OCI-LY1 (cell line): ENCODE data around the gene FCGR2B.

Experiments used
- H2AFZ ChIP-seq: fragments of 200-600 bp; sonication (generic), shearing (Covaris generic); 2 replicates; pipeline ENCODE4 v1.6.0; 2014; ENCODE audit warnings: antibody characterized with exemption, mild to moderate bottlenecking, low read length
- H3F3A ChIP-seq: fragments of 200-600 bp; sonication (generic), shearing (Covaris generic); 2 replicates; pipeline ENCODE4 v1.6.0; 2014; ENCODE audit warnings: mild to moderate bottlenecking, antibody characterized with exemption, low read length, moderate library complexity; ENCODE audit not compliant: insufficient read depth
- H3K27ac ChIP-seq: fragments of 200-600 bp; sonication (generic); 2 replicates; pipeline ENCODE4 v1.5.1; 2014; ENCODE audit warnings: low read length, mixed run types, mild to moderate bottlenecking, low read depth; ENCODE audit not compliant: poor library complexity, severe bottlenecking
- H3K27me3 ChIP-seq: fragments of 200-600 bp; sonication (generic); 2 replicates; pipeline ENCODE4 v1.6.0; 2014; ENCODE audit warnings: antibody characterized with exemption, mild to moderate bottlenecking, low read length, moderate library complexity; ENCODE audit not compliant: insufficient read depth
- H3K36me3 ChIP-seq: fragments of 200-600 bp; sonication (generic); 2 replicates; pipeline ENCODE4 v1.6.1; 2014; ENCODE audit warnings: mild to moderate bottlenecking, antibody characterized with exemption, low read length, moderate library complexity, mixed read lengths; ENCODE audit not compliant: insufficient read depth
- H3K4me1 ChIP-seq: fragments of 200-600 bp; sonication (generic); 2 replicates; pipeline ENCODE4 v1.5.1; 2014; ENCODE audit warnings: mild to moderate bottlenecking, low read length, moderate library complexity; ENCODE audit not compliant: insufficient read depth, severe bottlenecking
- H3K4me2 ChIP-seq: fragments of 200-600 bp; sonication (generic), shearing (Covaris generic); 2 replicates; pipeline ENCODE4 v1.6.1; 2014; ENCODE audit warnings: low read length
- H3K4me3 ChIP-seq: fragments of 200-600 bp; sonication (generic); 2 replicates; pipeline ENCODE4 v1.5.1; 2014; ENCODE audit warnings: low read length, low read depth, mild to moderate bottlenecking, mixed read lengths; ENCODE audit not compliant: poor library complexity, severe bottlenecking
- H3K79me2 ChIP-seq: fragments of 200-600 bp; shearing (Covaris generic); 2 replicates; pipeline ENCODE4 v1.6.1; 2016; ENCODE audit warnings: mixed run types, low read length, mixed read lengths; ENCODE audit not compliant: insufficient read depth
- H3K9ac ChIP-seq: fragments of 200-600 bp; sonication (generic), shearing (Covaris generic); 2 replicates; pipeline ENCODE4 v1.6.1; 2014; ENCODE audit warnings: mild to moderate bottlenecking, low read length, mixed read lengths
- H3K9me2 ChIP-seq: fragments of 200-600 bp; sonication (generic), shearing (Covaris generic); 2 replicates; pipeline ENCODE4 v1.6.1; 2014; ENCODE audit warnings: low read depth, mild to moderate bottlenecking, low read length, mixed read lengths
- H3K9me3 ChIP-seq: fragments of 200-600 bp; shearing (Covaris generic); 2 replicates; pipeline ENCODE4 v1.6.1; 2014; ENCODE audit warnings: low read length, mixed read lengths
- H4K20me1 ChIP-seq: fragments of 200-600 bp; sonication (generic), shearing (Covaris generic); 2 replicates; pipeline ENCODE4 v1.6.0; 2016; ENCODE audit warnings: mild to moderate bottlenecking, low read length; ENCODE audit not compliant: insufficient read depth
- CTCF ChIP-seq: fragments of 200-600 bp; sonication (generic), shearing (Covaris generic); IDR thresholded peaks from 2 replicates; pipeline ENCODE4 v1.5.1; 2017; ENCODE audit warnings: mild to moderate bottlenecking, antibody characterized with exemption, low read length, moderate library complexity, mixed read lengths
- EZH2 ChIP-seq: fragments of 200-600 bp; sonication (generic), shearing (Covaris generic); IDR thresholded peaks from 2 replicates; pipeline ENCODE4 v1.8.0; 2017; ENCODE audit warnings: borderline replicate concordance, mixed run types, mild to moderate bottlenecking, antibody characterized with exemption, low read length, moderate library complexity, mixed read lengths

FCGR2B gene

DNA sequence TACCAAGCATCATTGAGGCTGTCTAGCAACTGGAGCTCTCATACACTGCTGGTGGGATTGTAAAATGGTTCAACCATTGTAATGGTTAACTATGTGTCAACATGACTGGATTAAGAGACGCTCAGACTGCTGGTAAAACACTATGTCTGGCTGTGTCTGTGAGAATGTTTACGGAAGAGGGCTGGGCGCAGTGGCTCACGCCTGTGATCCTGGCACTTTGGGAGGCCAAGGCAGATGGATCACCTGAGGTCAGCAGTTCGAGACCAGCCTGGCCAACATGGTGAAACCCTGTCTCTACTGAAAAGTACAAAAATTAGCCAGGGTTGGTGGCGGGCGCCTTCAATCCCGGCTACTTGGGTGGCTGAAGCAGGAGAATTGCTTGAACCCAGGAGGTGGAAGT, 39.3 kb downstream of the FCGR2B start:
- Histone ChIP-seq H3K9ac (no peak overlapping the region), H3K79me2 (peaks cover 6% of the 10 kb centered on the region), H3K4me2 (no peak overlapping the region), H3K9me2 (no peaks in the 10 kb centered on the region), H3K4me3 (no peak overlapping the region), H3K4me1 (peaks cover 29% of the 10 kb centered on the region), H3K27me3 (no peaks in the 10 kb centered on the region), H3K36me3 (no peaks in the 10 kb centered on the region), H3K27ac (no peak overlapping the region), H2AFZ (no peak overlapping the region), H4K20me1 (no peaks in the 10 kb centered on the region), H3F3A (peaks cover 3% of the 10 kb centered on the region; the same call in 1 of the 2 replicates), H3K9me3 (no peaks in the 10 kb centered on the region)
- TF ChIP-seq CTCF (no peak), EZH2 (no peak)

DNA sequence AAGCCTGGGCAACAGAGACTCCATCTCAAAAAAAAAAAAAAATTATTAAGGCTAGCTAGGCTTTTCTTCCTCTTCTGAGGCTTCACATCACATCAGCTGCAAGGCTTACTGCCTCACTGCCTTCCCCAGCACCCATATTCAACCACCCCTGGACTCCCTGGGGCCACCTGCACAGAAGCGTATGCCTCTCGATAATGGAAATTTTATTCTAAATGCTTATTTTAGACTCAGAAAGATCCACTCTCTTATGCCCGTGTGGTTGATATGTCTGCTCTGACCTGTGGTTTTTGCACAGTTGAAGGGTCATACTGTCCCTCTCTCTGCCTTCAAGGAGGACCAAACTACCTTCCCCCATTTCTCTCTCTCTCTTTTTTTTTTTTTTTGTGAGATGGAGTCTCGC, 42.6 kb downstream of the FCGR2B start:
- H3K4me2 ChIP-seq, result peak overlapping the region; percentile 93; the same call in 1 of the 2 replicates
- H3K27me3 ChIP-seq, result no peaks in the 10 kb centered on the region
- no peaks in the 10 kb centered on the region for H3K9me2 ChIP-seq
- peak overlapping the region; percentile 91; the same call in 1 of the 2 replicates for H3K9ac ChIP-seq
- peak overlapping the region; percentile 99 for H3K27ac ChIP-seq
- H3K79me2 ChIP-seq, result peaks cover 39% of the 10 kb centered on the region
- H2AFZ ChIP-seq, result no peak overlapping the region
- peaks cover 3% of the 10 kb centered on the region; the same call in 1 of the 2 replicates for H3F3A ChIP-seq
- peak overlapping the region; percentile 83 for H3K4me3 ChIP-seq
- peaks cover 29% of the 10 kb centered on the region for H3K36me3 ChIP-seq
- H4K20me1 ChIP-seq, result no peaks in the 10 kb centered on the region
- H3K4me1 ChIP-seq, result peaks cover 45% of the 10 kb centered on the region
- no peaks in the 10 kb centered on the region for H3K9me3 ChIP-seq
- TF ChIP-seq CTCF, result no peak

DNA sequence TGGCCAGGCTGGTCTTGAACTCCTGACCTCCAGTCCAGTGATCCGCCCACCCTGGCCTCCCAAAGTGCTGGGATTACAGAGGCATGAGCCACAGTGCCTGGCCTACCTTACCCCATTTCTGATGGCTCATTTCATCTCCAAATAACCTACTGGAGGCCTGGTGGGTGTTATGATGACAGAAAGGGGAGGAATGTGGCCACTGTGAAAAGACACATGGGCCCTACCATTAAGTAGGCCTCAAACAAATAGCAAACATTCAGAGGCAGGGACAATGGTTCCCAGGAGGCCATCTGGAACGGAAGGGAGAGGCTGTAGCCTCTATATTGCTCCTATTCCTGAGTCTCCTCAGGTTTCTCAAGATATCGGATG, 43.2 kb downstream of the FCGR2B start:
- Histone ChIP-seq H3K27ac (peak overlapping the region; percentile 99), H3K9me3 (no peaks in the 10 kb centered on the region), H3K27me3 (no peaks in the 10 kb centered on the region), H4K20me1 (no peaks in the 10 kb centered on the region), H3K36me3 (peaks cover 34% of the 10 kb centered on the region), H3K9me2 (no peaks in the 10 kb centered on the region), H2AFZ (no peak overlapping the region), H3K4me3 (peak overlapping the region; percentile 83), H3K4me1 (peaks cover 50% of the 10 kb centered on the region), H3F3A (peaks cover 3% of the 10 kb centered on the region; the same call in 1 of the 2 replicates), H3K4me2 (peak overlapping the region; percentile 93), H3K79me2 (peaks cover 41% of the 10 kb centered on the region), H3K9ac (peak overlapping the region; percentile 91)
- TF ChIP-seq CTCF (no peak), EZH2 (no peak)
